Skeletal muscle cell (primary cell): ENCODE results near the gene ARID1B.
A peak's percentile ranks its signal among the peaks of the same experiment; 100 is the strongest.
"Not testable (repeated sequence)": the region's sequence is repeated elsewhere in the genome, so short reads cannot be mapped to it uniquely, and the experiment has no call there.

Experiments used
- DNase-seq: peaks from one replicate; pipeline ENCODE4 v3.0.0-alpha.2; 2010; ENCODE audit warnings: low read depth
- H3K4me3 ChIP-seq: 2 replicates; pipeline ENCODE4 v1.5.1; 2011; ENCODE audit warnings: low read depth, mild to moderate bottlenecking, control low read depth, low read length, moderate library complexity

ARID1B gene

GRCh38 chr6:156969233-156969632 is 192.1 kb downstream of the ARID1B start:
- H3K4me3 ChIP-seq = no peak overlapping the region
- DNase-seq = no peak

GRCh38 chr6:156970595-156971112 is 193.5 kb downstream of the ARID1B start:
- no peak for DNase-seq
- no peak overlapping the region for H3K4me3 ChIP-seq

- no peak overlapping the region for H3K4me3 ChIP-seq
- no peak for DNase-seq
These were observed 194.1 kb downstream of the ARID1B start for GRCh38 chr6:156971153-156971885.

- no peak for DNase-seq
These were observed 195.0 kb downstream of the ARID1B start for GRCh38 chr6:156972145-156972544.

GRCh38 chr6:156974830-156975261 is 197.7 kb downstream of the ARID1B start:
- DNase-seq = no peak
- no peak overlapping the region for H3K4me3 ChIP-seq

More at GRCh38 chr6:156972145-156972544, 195.0 kb downstream of the ARID1B start:
- H3K4me3 ChIP-seq = no peak overlapping the region

- H3K4me3 ChIP-seq = no peak overlapping the region
- no peak for DNase-seq
These were observed 198.2 kb downstream of the ARID1B start for GRCh38 chr6:156975414-156975813.

GRCh38 chr6:156976216-156977127 is 199.3 kb downstream of the ARID1B start:
- DNase-seq = no peak
- peak overlapping the region; percentile 28 for H3K4me3 ChIP-seq

- H3K4me3 ChIP-seq = no peak overlapping the region
- no peak for DNase-seq
These were observed 200.5 kb downstream of the ARID1B start for GRCh38 chr6:156977527-156978291.

GRCh38 chr6:156978948-156979347 is 201.8 kb downstream of the ARID1B start:
- H3K4me3 ChIP-seq = no peak overlapping the region
- no peak for DNase-seq

GRCh38 chr6:156980515-156980914 is 203.3 kb downstream of the ARID1B start:
- DNase-seq = no peak
- no peak overlapping the region for H3K4me3 ChIP-seq

GRCh38 chr6:156980948-156981347 is 203.8 kb downstream of the ARID1B start:
- no peak for DNase-seq
- H3K4me3 ChIP-seq = no peak overlapping the region

- H3K4me3 ChIP-seq = no peak overlapping the region
These were observed 205.0 kb downstream of the ARID1B start for GRCh38 chr6:156982168-156982567.

GRCh38 chr6:156982864-156983263 is 205.7 kb downstream of the ARID1B start:
- not testable (repeated sequence) for H3K4me3 ChIP-seq, DNase-seq

More at GRCh38 chr6:156982168-156982567, 205.0 kb downstream of the ARID1B start:
- DNase-seq = no peak

GRCh38 chr6:156984178-156984738 is 207.1 kb downstream of the ARID1B start:
- DNase-seq = no peak
- no peak overlapping the region for H3K4me3 ChIP-seq

GRCh38 chr6:156985309-156985708 is 208.1 kb downstream of the ARID1B start:
- no peak overlapping the region for H3K4me3 ChIP-seq
- DNase-seq = no peak

GRCh38 chr6:156988276-156989158 is 211.3 kb downstream of the ARID1B start:
- no peak for DNase-seq
- H3K4me3 ChIP-seq = no peak overlapping the region

GRCh38 chr6:156989159-156989806 is 212.1 kb downstream of the ARID1B start:
- DNase-seq = no peak
- H3K4me3 ChIP-seq = no peak overlapping the region
